SU-DHL-6 (cell line): Measurements from ENCODE around the gene DRC7.

Source experiments
- H2AFZ ChIP-seq: fragments of 200-600 bp; sonication (generic); 2 replicates; pipeline ENCODE4 v1.6.1; 2014; ENCODE audit warnings: low read depth, mild to moderate bottlenecking, moderate library complexity, mixed read lengths, antibody characterized with exemption, low read length; ENCODE audit not compliant: severe bottlenecking
- H3F3A ChIP-seq: fragments of 200-600 bp; shearing (Covaris generic); 2 replicates; pipeline ENCODE4 v1.6.0; 2016; ENCODE audit warnings: antibody characterized with exemption, mild to moderate bottlenecking; ENCODE audit not compliant: insufficient read depth
- H3K27ac ChIP-seq: fragments of 200-600 bp; sonication (generic); 2 replicates; pipeline ENCODE4 v1.5.1; 2016; ENCODE audit warnings: low read depth, mild to moderate bottlenecking, low read length, moderate library complexity, mixed read lengths
- H3K27me3 ChIP-seq: fragments of 200-600 bp; sonication (generic), shearing (Covaris generic); 2 replicates; pipeline ENCODE4 v1.6.0; 2014; ENCODE audit warnings: mild to moderate bottlenecking, low read length
- H3K36me3 ChIP-seq: fragments of 200-600 bp; sonication (generic); 2 replicates; pipeline ENCODE4 v1.6.1; 2014; ENCODE audit warnings: mild to moderate bottlenecking, low read length, mixed read lengths
- H3K4me2 ChIP-seq: fragments of 300-600, 200-600 bp; shearing (Covaris generic), sonication (generic); 2 replicates; pipeline ENCODE4 v1.6.0; 2014; ENCODE audit warnings: low read length, low read depth, mild to moderate bottlenecking; ENCODE audit not compliant: poor library complexity, severe bottlenecking
- H3K4me3 ChIP-seq: fragments of 200-600 bp; sonication (generic); 2 replicates; pipeline ENCODE4 v1.5.1; 2014; ENCODE audit warnings: antibody characterized with exemption, low read length, mild to moderate bottlenecking, mixed read lengths; ENCODE audit not compliant: insufficient read depth, poor library complexity, severe bottlenecking
- H3K79me2 ChIP-seq: fragments of 200-600 bp; sonication (generic); 2 replicates; pipeline ENCODE4 v1.6.1; 2014; ENCODE audit warnings: mild to moderate bottlenecking, low read length, moderate library complexity; ENCODE audit not compliant: insufficient read depth
- H3K9ac ChIP-seq: fragments of 200-600 bp; sonication (generic); 2 replicates; pipeline ENCODE4 v1.7.0; 2014; ENCODE audit warnings: mild to moderate bottlenecking, low read length
- H3K9me2 ChIP-seq: fragments of 200-600 bp; sonication (generic); replicated peaks from 2 replicates; pipeline ENCODE4 v1.6.1; 2014; ENCODE audit warnings: low read length; ENCODE audit not compliant: insufficient read depth
- H3K9me3 ChIP-seq: fragments of 200-600 bp; sonication (generic); 2 replicates; pipeline ENCODE4 v1.6.1; 2014; ENCODE audit warnings: low read length, mixed read lengths; ENCODE audit not compliant: insufficient read depth
- H4K20me1 ChIP-seq: fragments of 200-600 bp; sonication (generic); 2 replicates; pipeline ENCODE4 v1.6.1; 2014; ENCODE audit warnings: low read depth, mild to moderate bottlenecking, antibody characterized with exemption, low read length, moderate library complexity, mixed read lengths
- EZH2phosphoT487 ChIP-seq: fragments of 200-600 bp; sonication (generic), shearing (Covaris generic); conservative IDR thresholded peaks from 2 replicates; pipeline ENCODE4 v1.6.1; 2018; ENCODE audit warnings: mild to moderate bottlenecking, antibody characterized with exemption, low read length, moderate library complexity, mixed read lengths
- TF ChIP-seq, protein P1 (sequence below): fragments of 200-600 bp; sonication (generic); IDR thresholded peaks from one replicate; pipeline ENCODE4 v1.5.1; 2017; ENCODE audit warnings: antibody characterized with exemption, mild to moderate bottlenecking, low read length, moderate library complexity; ENCODE audit not compliant: insufficient read depth, poor library complexity, severe bottlenecking

DRC7 gene

DNA sequence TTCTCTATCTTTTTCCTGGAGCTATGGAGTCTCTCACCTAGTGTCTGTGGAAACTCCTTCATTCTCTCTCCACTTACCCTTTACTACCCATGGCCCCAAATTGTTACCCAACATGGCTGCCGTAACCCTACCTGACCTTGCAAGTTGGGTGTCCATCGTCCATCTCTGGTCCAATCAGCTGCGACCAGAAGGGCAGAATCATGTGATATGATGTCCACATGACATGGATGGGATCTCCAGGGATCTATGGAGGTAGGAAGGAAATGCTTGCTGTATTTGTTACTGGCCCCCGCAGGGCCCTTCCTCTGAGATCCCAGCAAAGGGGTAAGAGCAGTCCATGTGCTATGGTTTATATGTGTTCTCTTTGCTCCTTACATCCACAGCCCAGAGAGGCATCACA lies 8.0 kb upstream of the DRC7 start:
- no peak overlapping the region for H3K27ac ChIP-seq
- no peaks in the 10 kb centered on the region for H3K36me3 ChIP-seq
- TF ChIP-seq, protein P1, sequence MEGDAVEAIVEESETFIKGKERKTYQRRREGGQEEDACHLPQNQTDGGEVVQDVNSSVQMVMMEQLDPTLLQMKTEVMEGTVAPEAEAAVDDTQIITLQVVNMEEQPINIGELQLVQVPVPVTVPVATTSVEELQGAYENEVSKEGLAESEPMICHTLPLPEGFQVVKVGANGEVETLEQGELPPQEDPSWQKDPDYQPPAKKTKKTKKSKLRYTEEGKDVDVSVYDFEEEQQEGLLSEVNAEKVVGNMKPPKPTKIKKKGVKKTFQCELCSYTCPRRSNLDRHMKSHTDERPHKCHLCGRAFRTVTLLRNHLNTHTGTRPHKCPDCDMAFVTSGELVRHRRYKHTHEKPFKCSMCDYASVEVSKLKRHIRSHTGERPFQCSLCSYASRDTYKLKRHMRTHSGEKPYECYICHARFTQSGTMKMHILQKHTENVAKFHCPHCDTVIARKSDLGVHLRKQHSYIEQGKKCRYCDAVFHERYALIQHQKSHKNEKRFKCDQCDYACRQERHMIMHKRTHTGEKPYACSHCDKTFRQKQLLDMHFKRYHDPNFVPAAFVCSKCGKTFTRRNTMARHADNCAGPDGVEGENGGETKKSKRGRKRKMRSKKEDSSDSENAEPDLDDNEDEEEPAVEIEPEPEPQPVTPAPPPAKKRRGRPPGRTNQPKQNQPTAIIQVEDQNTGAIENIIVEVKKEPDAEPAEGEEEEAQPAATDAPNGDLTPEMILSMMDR, result no peak
- no peak for TF ChIP-seq EZH2phosphoT487
- H3K9me2 ChIP-seq, result no peaks in the 10 kb centered on the region
- no peak overlapping the region for H3K4me2 ChIP-seq
- no peaks in the 10 kb centered on the region for H3K79me2 ChIP-seq
- no peak overlapping the region for H3K4me3 ChIP-seq
- H3K9me3 ChIP-seq, result no peaks in the 10 kb centered on the region
- H3F3A ChIP-seq, result no peaks in the 10 kb centered on the region
- H2AFZ ChIP-seq, result no peak overlapping the region
- H4K20me1 ChIP-seq, result no peaks in the 10 kb centered on the region
- no peak overlapping the region for H3K9ac ChIP-seq
- no peaks in the 10 kb centered on the region for H3K27me3 ChIP-seq

DNA sequence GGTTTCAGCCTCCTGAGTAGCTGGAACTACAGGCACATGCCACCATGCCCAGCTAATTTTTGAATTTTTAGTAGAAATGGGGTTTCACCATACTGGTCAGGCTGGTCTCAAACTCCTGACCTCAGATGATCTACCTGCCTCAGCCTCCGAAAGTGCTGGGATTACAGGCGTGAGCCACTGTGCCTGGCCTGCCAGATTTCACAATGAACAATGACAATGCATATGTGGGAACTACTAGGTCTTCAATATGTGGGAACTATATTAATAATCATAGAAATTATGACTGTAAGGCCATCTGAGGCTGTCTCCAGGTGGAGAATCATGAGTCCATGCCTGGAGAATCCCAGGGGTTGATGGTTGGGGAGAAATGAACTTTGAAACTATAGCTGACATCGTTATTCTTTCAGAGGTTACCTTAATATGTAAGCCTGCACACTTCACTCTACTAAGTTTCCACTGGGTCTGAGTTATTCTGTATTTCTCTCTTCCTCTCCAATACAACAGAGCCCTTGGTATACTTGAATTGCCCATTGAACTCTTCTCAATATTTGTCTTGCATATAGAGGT lies 7.2 kb upstream of the DRC7 start:
- no peaks in the 10 kb centered on the region for H3K79me2 ChIP-seq
- H3F3A ChIP-seq, result no peaks in the 10 kb centered on the region
- no peaks in the 10 kb centered on the region for H3K36me3 ChIP-seq
- no peaks in the 10 kb centered on the region for H3K9me2 ChIP-seq
- no peaks in the 10 kb centered on the region for H3K9me3 ChIP-seq
- H4K20me1 ChIP-seq, result no peaks in the 10 kb centered on the region
- no peak overlapping the region for H3K9ac ChIP-seq
- no peaks in the 10 kb centered on the region for H3K27me3 ChIP-seq
- H3K4me2 ChIP-seq, result no peak overlapping the region
- TF ChIP-seq, protein P1, result no peak
- TF ChIP-seq EZH2phosphoT487, result no peak
- H3K27ac ChIP-seq, result no peak overlapping the region
- H2AFZ ChIP-seq, result no peak overlapping the region
- no peak overlapping the region for H3K4me3 ChIP-seq

DNA sequence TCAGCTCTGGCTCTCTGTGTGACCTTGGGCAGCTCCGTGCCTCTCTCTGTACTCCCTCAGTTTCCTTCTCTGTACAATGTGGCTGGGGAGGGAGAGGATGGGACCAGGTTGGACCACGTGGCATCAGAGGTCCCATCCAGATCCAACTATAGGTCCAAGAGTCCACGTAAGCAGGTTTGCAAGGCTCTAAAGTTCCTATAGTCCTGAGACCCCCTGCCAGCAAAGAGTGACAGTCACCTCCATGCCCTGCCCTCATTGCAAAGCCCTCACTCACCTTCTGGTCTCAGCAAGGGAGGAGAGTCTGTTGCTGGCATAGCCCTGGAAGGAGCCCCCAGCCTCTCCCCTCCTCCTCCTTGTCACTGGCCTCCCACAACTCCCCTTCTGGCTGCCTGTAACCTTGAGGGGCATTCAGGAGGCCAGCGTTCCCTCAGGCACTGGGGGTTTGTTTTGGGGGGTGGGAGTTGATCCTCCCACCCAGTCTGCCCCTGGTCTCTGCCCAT lies 6.1 kb upstream of the DRC7 start:
- H3K36me3 ChIP-seq, result no peaks in the 10 kb centered on the region
- no peak overlapping the region for H3K9ac ChIP-seq
- no peak overlapping the region for H3K4me3 ChIP-seq
- TF ChIP-seq, protein P1, result no peak
- no peak for TF ChIP-seq EZH2phosphoT487
- no peaks in the 10 kb centered on the region for H3K79me2 ChIP-seq
- H3K4me2 ChIP-seq, result no peak overlapping the region
- no peaks in the 10 kb centered on the region for H3F3A ChIP-seq
- H3K27me3 ChIP-seq, result no peaks in the 10 kb centered on the region
- no peak overlapping the region for H2AFZ ChIP-seq
- no peak overlapping the region for H3K27ac ChIP-seq
- H4K20me1 ChIP-seq, result no peaks in the 10 kb centered on the region
- no peaks in the 10 kb centered on the region for H3K9me3 ChIP-seq
- H3K9me2 ChIP-seq, result no peaks in the 10 kb centered on the region
